GM10266 (cell line): ENCODE results near the gene SPACA9.

Experiments
- DNase-seq: peaks from one replicate; pipeline ENCODE4 v3.0.0; 2012; ENCODE audit errors: extremely low spot score
- TF ChIP-seq, protein P1 (sequence below): IDR thresholded peaks from 2 replicates; pipeline ENCODE4 v1.5.1; 2012; ENCODE audit warnings: mild to moderate bottlenecking, low read depth; ENCODE audit not compliant: control insufficient read depth, insufficient read depth; ENCODE audit errors: missing control alignments

SPACA9 gene

GRCh38 chr9:132919614-132920268, 41.0 kb downstream of the SPACA9 start:
- TF ChIP-seq, protein P1, sequence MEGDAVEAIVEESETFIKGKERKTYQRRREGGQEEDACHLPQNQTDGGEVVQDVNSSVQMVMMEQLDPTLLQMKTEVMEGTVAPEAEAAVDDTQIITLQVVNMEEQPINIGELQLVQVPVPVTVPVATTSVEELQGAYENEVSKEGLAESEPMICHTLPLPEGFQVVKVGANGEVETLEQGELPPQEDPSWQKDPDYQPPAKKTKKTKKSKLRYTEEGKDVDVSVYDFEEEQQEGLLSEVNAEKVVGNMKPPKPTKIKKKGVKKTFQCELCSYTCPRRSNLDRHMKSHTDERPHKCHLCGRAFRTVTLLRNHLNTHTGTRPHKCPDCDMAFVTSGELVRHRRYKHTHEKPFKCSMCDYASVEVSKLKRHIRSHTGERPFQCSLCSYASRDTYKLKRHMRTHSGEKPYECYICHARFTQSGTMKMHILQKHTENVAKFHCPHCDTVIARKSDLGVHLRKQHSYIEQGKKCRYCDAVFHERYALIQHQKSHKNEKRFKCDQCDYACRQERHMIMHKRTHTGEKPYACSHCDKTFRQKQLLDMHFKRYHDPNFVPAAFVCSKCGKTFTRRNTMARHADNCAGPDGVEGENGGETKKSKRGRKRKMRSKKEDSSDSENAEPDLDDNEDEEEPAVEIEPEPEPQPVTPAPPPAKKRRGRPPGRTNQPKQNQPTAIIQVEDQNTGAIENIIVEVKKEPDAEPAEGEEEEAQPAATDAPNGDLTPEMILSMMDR: no peak
- no peak for DNase-seq

- TF ChIP-seq, protein P1: no peak
- DNase-seq: no peak
Observed at GRCh38 chr9:132923346-132923902, 44.7 kb downstream of the SPACA9 start.

GRCh38 chr9:132927704-132928103, 49.0 kb downstream of the SPACA9 start:
- no peak for DNase-seq
- TF ChIP-seq, protein P1: no peak

DNA sequence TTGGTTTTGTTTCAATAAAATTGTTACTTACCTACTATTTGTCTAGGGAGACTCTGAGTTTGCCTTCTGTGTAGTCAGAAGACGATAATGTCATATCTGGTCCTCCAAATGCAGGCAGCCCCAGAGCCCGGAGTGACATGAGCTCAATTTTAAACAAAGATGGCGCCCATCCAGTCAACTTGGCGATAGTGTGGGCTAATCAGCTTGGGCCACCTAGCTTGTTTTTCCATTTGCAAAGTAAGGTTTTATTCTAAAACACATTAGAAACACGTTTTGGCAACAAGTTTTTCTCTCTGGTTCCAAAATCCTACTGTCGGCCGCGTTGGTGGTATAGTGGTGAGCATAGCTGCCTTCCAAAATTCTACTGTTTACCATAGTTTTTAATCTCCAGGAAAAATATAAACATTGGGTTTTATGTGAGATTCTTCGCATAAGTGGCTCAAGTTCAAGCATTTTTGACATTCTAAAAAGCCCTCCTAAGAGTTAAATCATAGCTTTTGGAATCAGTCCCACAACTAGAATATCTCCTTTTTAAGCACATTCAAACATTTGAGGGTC, 52.6 kb downstream of the SPACA9 start:
- no peak for DNase-seq
- TF ChIP-seq, protein P1: no peak

DNA sequence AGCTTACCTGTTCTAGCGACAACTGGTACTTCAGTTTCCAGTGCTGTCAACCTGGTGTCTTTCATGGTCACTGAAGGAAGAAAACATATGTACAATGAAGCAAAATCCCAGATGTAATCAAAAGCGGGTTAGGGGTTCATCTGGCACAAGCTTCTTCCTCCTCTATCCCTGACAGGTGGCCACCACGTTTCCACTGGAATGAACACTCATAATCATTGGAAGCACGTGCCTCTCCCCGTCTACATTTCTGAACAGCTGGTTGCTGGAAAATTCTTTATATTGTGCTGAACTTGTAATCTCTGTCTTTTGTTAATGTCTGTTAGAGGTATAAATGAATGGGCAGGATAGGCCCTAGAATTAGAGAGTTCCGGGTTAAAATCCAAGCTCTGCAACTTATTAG, 56.3 kb downstream of the SPACA9 start:
- DNase-seq: no peak
- TF ChIP-seq, protein P1: no peak

GRCh38 chr9:132937463-132937901, 58.8 kb downstream of the SPACA9 start:
- TF ChIP-seq, protein P1: no peak
- no peak for DNase-seq

DNA sequence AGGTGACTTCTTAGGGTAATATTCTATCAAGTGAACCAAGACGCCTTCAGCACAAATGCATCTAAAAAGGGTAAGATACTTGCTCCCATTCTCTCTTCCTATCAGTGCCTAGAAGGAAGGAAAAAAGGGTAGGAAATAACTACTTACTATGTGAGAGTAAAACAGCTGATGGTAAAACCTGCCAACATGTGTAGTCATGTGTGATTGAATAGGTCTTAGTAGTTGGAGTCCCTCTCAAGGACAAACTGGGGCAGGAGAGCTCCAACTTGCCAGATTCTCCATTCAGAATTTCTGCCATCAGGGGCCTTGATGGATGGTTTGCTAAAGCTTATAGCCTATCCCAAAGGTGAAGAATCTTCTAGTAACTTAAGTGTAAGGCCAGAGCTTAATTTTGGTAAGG, 60.5 kb downstream of the SPACA9 start:
- TF ChIP-seq, protein P1: no peak
- no peak for DNase-seq
